A549 (cell line): ENCODE results near the gene CEP72.

Experiments
- CTCF ChIP-seq: fragments of >200 bp; sonication (Bioruptor Twin); formaldehyde crosslinking; IDR thresholded peaks from 3 replicates; pipeline ENCODE4 v1.5.1; 2016
- JUNB ChIP-seq: fragments of >200 bp; sonication (Bioruptor Twin); formaldehyde crosslinking; IDR thresholded peaks from 2 replicates; pipeline ENCODE4 v1.6.1; 2016
- MYC ChIP-seq: IDR thresholded peaks from 2 replicates; pipeline ENCODE4 v1.6.1; 2012; ENCODE audit warnings: mild to moderate bottlenecking, inconsistent platforms, low read length, improper control_type of control experiment, borderline replicate concordance
- PHF8 ChIP-seq: fragments of 200-600 bp; sonication (generic); IDR thresholded peaks from 2 replicates; pipeline ENCODE4 v1.6.1; 2016; ENCODE audit warnings: low read depth, mild to moderate bottlenecking, antibody characterized with exemption, moderate library complexity, borderline replicate concordance
- POLR2A ChIP-seq: IDR thresholded peaks from 2 replicates; pipeline ENCODE4 v1.6.1; 2012; ENCODE audit warnings: mild to moderate bottlenecking, low read length
- RFX5 ChIP-seq: fragments of 450-650 bp; IDR thresholded peaks from 2 replicates; pipeline ENCODE4 v1.7.1; 2014; ENCODE audit warnings: antibody characterized with exemption, mild to moderate bottlenecking, moderate library complexity
- TF ChIP-seq, protein P1 (sequence below): fragments of 200-600 bp; sonication (generic); IDR thresholded peaks from 2 replicates; pipeline ENCODE4 v1.6.1; 2016; ENCODE audit warnings: antibody characterized with exemption, mild to moderate bottlenecking, moderate library complexity

GRCh38 chr5:591746-592145 is 20.4 kb upstream of the CEP72 start:
- TF ChIP-seq CTCF (no peak), POLR2A (no peak), RFX5 (no peak), JUNB (no peak), MYC (no peak), PHF8 (no peak)
- TF ChIP-seq, protein P1, sequence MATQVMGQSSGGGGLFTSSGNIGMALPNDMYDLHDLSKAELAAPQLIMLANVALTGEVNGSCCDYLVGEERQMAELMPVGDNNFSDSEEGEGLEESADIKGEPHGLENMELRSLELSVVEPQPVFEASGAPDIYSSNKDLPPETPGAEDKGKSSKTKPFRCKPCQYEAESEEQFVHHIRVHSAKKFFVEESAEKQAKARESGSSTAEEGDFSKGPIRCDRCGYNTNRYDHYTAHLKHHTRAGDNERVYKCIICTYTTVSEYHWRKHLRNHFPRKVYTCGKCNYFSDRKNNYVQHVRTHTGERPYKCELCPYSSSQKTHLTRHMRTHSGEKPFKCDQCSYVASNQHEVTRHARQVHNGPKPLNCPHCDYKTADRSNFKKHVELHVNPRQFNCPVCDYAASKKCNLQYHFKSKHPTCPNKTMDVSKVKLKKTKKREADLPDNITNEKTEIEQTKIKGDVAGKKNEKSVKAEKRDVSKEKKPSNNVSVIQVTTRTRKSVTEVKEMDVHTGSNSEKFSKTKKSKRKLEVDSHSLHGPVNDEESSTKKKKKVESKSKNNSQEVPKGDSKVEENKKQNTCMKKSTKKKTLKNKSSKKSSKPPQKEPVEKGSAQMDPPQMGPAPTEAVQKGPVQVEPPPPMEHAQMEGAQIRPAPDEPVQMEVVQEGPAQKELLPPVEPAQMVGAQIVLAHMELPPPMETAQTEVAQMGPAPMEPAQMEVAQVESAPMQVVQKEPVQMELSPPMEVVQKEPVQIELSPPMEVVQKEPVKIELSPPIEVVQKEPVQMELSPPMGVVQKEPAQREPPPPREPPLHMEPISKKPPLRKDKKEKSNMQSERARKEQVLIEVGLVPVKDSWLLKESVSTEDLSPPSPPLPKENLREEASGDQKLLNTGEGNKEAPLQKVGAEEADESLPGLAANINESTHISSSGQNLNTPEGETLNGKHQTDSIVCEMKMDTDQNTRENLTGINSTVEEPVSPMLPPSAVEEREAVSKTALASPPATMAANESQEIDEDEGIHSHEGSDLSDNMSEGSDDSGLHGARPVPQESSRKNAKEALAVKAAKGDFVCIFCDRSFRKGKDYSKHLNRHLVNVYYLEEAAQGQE: no peak
